Adrenal gland (tissue), 5 donors: Measurements from ENCODE around the gene RC3H1.

Experiments used
- CTCF ChIP-seq, 6 experiments: fragments of 450-650 bp in 4 of 6; fragments of 200-600 bp in 2 of 6; sonication (generic) in 1 of 6; IDR thresholded peaks; 1 replicate in 5 of 6; 2 replicates in 1 of 6; pipeline versions ENCODE4 v1.5.1 to v1.8.0; 2016 to 2021; ENCODE audit warnings: antibody characterized with exemption in 6 of 6, mild to moderate bottlenecking in 2 of 6, moderate library complexity in 1 of 6
- POLR2A ChIP-seq, 2 donors: fragments of 450-650 bp; IDR thresholded peaks; one replicate each; pipeline ENCODE4 v1.6.1; 2017; ENCODE audit warnings: antibody characterized with exemption in 2 of 2, mild to moderate bottlenecking in 2 of 2, moderate library complexity in 1 of 2
- donor health status: DM: no; HTN: no; CAD: no.

DNA sequence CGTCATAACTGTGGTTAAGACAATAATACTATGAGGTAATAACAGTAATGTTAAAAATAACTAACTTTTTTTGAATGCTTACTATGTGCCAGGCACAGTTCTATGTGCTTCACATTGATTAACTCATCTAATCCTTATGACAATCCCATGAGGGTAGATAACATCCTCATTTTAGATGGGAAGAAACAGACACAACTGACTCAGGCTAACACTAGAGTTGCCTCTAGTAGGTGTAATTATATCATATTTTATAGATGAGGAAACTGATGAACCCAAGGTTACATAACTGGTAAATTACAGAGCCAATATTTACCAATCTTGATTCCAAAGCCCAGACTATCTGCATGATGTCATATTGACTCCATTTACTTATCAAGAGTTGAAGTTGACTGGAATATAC is 128.5 kb downstream of the RC3H1 start:
- TF ChIP-seq CTCF (IDR thresholded peaks at IDR 0.05), result no peak
- TF ChIP-seq POLR2A (IDR thresholded peaks at IDR 0.05), result no peak
